Hypothalamus (tissue), 51 donors: ENCODE data around the gene ASMT.
"Not testable (repeated sequence)": the region's sequence is repeated elsewhere in the genome, so short reads cannot be mapped to it uniquely, and the experiment has no call there.

Source experiments
- DNase-seq, 51 donors: peaks; one replicate each; lab custom pipeline; 2025; lab: John Stamatoyannopoulos, UW

ASMT gene

DNA sequence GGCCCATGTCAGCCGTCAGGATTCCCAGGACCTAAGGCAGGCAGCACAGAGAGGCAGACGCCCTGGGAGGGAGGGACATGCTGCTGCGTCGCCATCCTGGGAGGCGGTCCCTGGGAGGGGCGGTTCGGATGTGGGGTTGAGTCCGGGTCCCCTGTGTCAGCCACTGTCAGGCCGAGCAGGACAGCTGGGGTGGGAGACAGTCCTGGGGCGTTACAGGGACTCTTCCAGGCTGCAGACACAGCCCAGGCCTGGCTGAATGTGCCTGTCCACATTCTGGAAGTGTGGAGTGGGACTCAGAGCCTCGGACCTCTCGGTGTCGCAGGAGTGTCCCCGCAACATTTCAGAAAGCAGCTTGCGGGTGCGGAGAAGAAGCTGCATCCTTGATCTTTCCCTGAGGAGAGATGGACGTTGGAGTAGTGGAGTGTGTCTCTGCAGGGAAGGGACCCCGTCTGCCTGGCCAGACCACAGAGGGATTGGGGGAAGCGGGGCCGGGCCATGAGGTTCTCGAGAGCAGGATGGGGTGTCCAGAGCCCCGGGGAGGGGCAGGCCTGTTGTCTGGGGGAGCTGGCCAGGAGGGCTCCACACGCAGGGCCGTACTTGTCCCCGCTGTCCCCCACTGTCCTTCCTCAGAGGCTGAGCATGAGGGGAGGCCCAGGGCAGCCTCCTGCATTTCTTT is 17.4 kb upstream of the ASMT start:
- no peak for DNase-seq

DNA sequence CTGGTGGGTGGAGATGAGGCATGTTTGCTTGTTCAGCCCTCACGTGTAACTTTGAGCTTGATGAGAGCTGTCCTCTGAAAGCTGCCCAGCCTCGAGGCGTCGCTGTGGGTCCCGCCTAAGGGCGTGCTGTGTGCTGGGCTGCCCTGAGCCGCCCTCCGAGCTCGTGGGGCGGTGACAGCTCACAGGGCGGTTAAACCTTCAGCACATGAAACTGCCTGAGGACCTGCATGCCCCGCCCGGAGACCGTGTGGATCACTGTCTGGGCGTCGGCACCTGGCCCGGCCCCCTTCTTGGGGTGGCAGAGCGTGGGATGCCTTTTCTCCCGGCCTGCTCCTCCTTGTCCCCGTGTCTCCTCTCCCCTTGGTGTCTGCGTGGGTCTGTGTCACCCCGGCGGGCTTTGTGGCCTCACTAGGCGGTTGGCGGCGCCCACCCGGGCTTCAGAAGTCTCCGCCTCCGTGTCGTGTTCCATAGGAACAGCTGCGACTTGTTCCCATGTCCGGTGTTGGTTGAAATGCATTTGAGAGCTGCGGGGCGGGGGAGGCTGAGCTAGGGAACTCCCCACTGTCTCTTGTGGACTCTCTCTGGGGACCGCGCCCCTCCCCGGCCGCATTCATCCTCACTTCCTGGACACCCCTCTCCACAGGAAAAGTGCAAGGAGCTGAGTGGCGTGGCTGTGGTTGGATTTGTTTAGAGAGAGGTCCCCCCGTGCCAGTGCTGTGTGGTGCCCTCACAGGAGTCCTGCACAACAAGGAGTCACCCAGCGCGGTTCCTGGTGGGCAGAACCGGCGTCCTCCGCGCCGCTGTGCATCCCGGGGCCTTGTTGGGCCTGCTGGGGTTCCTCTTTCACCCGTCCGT is 16.6 kb upstream of the ASMT start:
- no peak for DNase-seq

DNA sequence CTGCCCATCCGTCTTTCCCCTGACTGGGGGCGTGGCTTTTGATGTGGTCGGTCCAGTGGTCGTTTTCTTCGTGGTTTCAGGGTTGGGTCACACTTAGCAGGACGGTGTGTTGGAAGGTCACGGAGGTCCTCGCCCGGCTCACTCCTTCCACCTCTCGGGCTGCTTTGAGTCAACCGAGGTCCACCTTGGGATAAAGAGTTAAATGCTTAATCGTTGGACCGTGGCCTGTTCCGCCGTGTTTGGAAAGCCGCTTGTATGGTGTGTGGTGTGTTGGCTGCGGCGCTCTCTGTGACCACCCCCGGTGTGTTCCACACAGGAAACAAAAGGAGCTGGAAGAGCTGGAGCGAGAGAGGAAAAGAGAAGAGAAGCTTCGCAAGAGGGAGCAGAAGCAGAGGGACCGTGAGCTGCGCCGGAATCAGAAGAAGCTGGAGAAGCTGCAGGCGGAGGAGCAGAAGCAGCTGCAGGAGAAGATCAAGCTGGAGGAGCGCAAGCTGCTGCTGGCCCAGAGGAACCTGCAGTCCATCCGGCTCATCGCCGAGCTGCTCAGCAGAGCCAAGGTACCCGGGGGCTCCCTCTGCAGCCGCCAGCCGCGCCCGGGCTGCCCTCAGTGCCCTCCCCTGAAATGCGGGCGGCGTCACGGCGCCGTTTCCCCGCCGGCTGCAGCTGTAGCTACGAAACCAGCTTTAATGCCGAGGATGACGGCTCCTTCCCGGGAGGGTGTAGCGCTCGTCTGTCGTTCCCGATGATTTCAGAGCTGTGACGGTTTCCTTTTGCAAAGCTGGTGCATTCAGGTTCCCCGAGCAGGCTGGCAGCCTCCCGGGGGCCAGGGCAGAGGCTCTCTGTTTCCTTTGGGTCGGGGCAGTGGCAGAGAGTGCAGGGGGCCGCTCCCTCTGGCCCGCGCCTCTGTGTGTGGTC is 15.7 kb upstream of the ASMT start:
- DNase-seq: no peak

DNA sequence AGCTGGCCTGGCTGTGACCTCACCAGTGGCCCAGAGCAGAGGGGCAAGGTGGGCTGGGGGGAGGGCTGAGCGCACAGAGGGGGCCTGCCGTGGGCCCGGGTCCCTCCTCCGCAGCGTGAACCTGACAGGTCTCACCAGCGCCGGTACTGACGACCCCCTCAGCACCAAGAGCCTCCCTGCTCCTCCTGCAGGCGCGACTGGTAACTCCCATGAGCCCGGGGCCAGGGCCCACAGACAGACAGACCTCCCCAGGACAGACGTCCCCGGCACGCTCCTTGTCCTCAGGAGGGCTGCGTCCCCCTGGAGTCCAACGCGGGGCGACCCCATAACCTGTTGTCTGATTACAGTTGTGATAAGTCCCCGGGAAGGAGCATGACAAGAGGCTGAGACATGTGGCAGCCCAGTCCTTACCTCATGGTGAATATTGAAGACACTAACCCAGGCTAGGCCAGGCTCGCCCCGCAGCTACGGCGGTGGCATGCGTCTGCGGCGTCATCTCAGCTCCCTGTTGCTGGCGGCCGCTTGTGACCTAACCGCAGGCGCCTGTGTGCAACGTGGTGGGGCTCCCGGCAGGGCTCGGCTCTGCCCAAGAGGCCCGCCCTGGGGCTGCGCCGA is 15.0 kb upstream of the ASMT start:
- DNase-seq: no peak

DNA sequence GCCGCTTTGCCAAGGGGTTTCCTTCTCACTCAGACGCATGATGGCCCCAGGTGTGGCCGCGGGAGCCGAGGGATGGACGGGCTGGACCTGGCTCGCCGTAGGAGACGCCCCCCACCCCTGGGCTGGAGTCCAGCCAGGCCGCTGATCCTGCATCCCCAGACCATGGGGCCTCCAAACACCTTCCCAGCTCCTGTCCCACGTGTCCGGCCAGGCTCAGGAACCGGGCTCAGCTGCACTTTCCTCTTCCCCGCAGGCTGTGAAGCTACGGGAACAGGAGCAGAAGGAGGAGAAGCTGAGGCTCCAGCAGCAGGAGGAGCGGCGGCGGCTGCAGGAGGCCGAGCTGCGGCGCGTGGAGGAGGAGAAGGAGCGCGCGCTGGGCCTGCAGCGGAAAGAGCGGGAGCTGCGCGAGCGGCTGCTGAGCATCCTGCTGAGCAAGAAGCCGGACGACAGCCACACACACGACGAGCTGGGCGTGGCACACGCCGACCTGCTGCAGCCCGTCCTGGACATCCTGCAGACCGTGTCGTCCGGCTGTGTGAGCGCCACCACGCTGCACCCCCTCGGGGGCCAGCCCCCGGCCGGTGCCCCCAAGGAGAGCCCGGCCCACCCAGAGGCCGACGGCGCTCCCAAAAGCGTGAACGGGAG is 14.3 kb upstream of the ASMT start:
- no peak for DNase-seq

DNA sequence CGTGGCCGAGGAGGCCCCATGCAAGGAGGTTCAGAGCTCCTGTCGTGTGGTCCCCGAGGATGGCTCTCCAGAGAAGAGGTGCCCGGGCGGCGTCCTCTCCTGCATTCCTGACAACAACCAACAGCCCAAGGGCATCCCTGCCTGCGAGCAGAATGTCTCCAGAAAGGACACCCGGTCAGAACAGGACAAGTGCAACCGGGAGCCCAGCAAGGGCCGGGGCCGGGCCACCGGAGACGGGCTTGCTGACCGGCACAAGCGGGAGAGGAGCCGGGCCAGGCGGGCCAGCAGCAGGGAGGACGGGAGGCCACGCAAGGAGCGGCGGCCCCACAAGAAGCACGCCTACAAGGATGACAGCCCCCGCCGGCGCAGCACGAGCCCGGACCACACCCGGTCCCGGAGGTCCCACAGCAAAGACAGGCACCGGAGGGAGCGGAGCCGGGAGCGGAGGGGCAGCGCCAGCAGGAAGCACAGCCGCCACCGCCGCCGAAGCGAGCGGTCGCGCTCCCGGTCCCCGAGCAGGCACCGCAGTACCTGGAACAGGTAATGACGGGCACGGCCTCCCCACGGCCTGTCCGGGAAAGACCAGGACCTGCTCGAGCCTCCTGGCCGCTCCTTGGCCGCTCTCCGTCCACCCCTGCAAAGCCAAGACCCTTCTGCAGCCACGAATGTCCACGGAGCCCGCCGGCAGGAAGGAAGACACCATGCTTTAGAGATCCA is 13.7 kb upstream of the ASMT start:
- DNase-seq: no peak

DNA sequence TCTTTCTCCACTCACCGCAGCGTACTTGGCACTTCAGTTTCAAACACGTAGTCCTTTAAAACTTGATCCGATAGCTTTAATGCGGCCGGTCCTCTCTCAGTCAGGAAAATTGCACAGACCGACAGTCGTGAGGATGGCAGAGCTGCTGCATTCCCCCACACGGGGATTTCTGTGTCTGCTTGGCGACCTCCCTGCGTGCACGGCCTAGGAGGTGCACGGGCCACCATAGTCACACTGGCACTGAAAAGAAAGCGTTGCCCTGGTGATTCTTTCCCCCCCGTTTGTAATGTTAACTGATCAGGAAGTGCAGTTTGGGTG is 13.1 kb upstream of the ASMT start:
- no peak for DNase-seq

DNA sequence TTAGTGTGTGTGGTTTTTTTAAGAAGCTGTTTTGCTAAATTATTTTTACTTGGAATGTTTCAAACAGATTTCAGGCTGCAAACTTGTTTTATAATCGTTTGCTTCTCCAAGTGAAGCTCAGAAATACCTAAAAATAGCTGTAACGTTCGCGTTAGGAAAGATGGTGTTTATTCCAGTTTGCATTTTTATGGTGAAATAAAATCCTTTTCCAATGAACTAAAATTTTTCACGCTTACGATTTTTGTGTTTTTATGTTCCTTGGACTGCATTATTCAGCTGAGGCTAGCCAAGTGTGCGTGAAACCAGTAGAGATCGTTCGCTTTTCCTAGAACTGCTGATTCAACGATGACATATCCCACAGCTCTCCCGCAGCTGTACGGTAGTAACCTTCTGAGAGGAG is 12.6 kb upstream of the ASMT start:
- no peak for DNase-seq

DNA sequence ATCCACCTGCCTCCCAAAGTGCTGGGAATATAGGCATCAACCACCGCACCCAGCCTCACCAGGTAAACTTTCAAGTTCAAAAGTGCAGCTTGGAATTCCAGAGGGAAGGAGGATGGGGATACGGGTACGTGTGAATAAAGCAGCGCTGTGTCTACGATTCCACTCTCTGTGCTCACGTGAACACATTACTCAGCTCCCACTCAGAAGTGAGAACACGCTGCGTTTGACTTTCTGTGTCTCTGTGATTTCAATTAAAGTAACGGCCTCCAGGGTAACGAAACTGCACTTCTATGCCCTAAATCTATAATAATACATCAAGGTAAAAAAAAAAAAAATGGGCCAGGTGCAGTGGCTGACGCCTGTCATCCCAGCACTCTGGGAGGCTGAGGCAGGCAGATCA is 8.4 kb upstream of the ASMT start:
- peak in 1 of 51 donors; percentile 2 for DNase-seq

DNA sequence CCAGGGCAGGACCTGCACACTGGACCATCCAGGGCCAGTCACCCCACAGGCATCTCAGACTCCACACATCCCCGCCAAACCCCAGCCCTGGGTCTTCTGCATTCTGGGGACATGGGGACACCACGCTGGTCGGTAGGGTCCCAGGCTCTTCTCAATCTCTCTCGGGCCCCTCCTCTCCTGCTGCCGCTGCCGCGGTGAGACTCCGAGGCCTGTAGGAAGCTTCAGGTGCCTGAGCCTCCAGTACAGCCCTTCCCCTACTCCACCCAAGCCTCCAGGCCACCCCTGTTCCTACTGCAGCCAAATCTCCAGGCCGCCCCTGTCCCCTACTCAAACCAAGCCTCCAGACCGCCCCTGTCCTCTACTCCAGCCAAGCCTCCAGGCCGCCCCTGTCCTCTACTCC is 5.5 kb upstream of the ASMT start:
- DNase-seq: no peak

DNA sequence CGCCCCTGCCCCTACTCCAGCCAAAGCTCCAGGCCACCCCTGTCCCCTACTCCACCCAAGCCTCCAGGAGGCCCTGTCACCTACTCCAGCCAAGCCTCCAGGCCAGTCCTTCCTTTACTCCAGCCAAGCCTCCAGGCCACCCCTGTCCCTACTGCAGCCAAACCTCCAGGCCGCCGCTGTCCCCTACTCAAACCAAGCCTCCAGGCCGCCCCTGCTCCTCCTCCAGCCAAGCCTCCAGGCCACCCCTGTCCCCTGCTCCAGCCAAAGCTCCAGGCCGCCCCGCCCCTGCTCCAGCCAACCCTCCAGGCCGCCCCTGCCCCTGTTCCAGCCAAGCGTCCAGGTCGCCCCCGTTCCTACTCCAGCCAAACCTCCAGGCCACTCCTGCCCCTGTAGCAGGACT is 5.1 kb upstream of the ASMT start:
- DNase-seq: no peak

DNA sequence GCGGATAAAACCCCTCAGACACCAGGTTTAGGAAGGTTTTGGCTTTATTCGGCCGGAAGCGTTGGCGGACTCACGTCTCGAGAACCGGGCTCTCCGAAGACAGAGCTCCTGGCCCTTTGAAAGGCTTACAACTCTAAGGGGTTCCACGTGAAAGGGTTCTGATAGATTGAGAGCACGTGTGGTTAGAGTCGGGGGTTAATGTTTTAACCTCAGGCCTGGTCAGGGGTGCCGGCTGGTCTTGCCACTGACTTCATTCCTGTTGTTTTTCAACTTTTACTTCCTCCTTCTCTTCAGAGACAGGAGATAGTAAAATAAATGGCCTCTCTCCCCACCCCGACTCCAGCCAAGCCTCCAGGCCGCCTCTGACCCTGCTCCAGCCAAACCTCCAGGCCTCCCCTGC is 4.7 kb upstream of the ASMT start:
- no peak for DNase-seq

DNA sequence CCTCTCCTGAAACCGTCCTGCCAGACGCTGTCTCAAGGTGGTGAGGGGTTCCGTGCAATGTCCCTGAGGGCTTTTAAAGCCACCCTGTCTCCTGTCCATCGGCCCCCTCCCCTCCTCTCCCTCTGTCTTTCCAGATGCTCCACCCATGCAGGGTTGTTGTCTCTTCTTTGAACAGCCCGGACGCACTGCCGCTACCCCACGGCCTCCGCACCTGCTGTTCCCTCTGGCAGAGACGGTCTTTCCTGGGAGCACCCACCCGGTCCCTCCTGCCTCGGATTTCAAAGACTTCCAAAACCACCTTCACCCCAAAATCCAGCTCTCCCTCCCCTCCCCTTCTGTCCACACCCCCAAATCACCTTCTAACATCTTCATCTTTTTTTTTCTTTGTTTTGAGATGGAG is 4.1 kb upstream of the ASMT start:
- DNase-seq: no peak

DNA sequence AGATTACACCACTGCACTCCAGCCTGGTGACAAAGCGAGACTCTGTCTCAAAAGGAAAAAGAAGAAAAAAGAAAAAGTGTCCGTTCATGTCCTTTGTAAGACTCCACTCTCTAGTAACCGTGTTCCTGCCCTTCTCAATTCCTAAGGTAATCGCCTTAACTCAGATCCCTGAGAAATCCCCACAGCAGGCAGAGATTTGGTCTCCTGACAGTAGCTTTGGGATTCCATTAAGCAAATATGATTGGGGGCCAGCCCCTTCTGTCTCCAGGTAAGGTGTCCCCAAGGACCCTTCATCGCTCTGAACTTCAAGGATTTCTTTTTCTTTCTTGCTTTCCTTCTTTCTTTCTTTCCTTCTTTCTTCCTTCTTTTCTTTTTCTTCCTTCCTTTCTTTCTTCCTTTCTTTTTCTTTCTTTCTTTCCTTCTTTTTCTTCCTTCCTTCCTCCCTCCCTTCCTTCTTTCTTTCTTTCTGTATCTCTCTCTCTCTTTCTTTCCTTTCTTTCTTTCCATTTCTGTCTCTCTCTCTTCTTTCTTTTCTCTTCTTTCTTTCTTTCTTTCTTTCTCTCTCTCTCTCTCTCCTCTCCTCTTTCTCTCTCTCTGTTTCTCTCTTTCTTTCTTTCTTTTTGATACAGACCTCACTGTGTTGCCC is 2.1 kb upstream of the ASMT start:
- DNase-seq: no peak

DNA sequence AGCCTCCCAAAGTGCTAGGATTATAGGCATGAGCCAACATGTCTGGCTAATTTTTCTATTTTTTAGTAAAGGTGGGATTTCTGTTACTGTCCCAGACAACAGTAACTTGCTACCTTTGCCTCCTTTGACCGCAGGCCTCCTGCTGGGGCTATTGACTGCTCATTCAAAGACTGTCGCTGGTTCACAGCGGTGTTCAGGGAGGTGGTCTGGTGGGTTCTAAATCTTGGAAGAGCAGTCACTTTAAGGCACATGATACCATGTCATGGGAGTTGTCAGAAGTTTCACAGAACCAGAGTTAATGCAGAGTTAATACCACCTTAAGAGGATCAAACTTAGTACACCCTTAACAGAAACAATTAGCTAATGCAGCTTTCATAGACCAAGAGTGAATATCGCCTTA is 3.8 kb downstream of the ASMT start:
- DNase-seq: no peak

DNA sequence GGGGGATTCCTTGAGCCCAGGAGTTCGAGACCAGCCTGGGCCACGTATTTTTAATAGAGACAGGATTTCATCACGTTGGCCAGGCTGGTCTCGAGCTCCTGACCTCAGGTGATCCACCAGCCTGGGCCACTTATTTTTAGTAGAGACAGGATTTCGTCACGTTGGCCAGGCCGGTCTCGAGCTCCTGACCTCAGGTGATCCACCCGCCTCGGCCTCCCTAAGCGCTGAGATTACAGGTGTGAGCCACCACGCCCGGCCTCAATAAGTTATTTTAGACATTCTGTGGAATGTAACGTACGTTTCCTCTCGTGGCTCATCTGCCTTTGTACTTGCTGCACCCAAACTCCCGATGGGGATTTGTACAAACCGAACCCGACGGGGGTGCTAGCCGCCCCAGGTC is 8.8 kb downstream of the ASMT start:
- DNase-seq: no peak

DNA sequence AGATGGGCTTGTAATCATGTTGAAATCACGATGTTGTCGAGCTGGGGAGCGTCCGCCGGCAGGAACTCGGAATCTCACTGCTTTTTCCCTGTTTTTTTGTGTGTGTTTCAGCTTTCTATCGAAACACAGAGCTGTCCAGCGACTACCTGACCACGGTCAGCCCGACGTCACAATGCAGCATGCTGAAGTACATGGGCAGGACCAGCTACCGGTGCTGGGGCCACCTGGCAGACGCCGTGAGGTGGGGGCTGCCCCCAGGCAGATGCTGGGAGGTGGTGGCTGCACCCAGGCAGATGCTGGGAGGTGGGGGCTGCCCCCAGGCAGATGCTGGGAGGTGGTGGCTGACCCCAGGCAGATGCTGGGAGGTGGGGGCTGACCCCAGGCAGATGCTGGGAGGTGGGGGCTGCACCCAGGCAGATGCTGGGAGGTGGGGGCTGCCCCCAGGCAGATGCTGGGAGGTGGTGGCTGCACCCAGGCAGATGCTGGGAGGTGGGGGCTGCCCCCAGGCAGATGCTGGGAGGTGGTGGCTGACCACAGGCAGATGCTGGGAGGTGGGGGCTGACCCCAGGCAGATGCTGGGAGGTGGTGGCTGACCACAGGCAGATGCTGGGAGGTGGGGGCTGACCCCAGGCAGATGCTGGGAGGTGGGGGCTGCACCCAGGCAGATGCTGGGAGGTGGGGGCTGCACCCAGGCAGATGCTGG is 9.4 kb downstream of the ASMT start:
- not testable (repeated sequence) for DNase-seq

DNA sequence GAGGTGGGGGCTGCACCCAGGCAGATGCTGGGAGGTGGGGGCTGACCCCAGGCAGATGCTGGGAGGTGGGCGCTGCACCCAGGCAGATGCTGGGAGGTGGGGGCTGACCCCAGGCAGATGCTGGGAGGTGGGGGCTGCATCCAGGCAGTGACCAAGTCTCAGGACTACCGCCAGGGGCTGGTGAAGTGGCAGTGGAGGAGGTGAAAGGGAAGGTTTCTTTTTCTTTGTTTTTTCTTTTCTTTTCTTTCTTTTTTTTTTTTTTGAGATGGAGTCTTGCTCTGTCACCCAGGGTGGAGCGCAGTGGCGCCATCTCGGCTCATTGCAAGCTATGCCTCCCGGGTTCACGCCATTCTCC is 10.0 kb downstream of the ASMT start:
- not testable (repeated sequence) for DNase-seq

DNA sequence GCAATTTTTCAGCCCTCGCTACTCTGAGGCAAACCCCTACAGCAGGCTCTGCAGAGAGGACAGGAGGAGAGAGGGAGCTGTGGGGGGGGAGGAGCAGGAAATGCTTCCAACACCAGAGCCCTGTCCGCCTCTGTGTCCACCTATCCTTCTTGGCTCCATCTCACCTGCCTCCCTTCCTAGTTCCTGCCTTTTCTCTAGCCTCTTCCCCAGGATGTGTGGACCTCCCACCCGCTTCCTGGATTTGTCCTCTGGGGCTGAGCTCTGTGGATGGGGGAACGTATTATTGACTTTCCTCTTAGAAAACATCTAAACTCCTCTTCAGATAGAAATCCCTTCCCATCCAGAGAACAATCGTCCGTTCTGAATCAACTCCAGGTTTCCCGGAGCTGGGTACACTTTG is 14.4 kb downstream of the ASMT start:
- DNase-seq: no peak
